NCI-H774 (cell line): Measurements from ENCODE around the gene BCL3.
"Not testable (repeated sequence)": the region's sequence is repeated elsewhere in the genome, so short reads cannot be mapped to it uniquely, and the experiment has no call there.

Experiments used
- DNase-seq: peaks from one replicate; lab custom pipeline; 2025; lab: John Stamatoyannopoulos, UW

BCL3 gene

DNA sequence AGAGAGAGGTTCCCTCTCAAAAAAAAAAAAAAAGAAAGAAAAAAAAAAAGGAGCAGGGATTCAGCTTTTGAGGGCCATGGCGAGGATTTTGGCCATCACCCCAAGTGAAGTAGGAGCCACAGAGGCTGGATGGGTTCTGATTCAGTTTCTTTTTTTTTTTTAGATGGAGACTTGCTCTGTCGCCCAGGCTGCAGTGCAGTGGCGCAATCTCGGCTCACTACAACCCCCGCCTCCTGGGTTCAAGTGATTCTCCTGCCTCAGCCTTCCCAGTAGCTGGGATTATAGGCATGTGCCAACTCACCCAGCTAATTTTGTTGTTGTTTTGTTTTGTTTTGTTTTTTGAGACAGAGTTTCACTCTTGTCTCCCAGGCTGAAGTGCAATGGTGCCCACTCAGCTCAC is 27.1 kb upstream of the BCL3 start:
- DNase-seq: not testable (repeated sequence)

GRCh38 chr19:44722131-44723121 is 26.1 kb upstream of the BCL3 start:
- no peak for DNase-seq

GRCh38 chr19:44723299-44723951 is 25.1 kb upstream of the BCL3 start:
- DNase-seq: no peak

GRCh38 chr19:44723952-44724319 is 24.6 kb upstream of the BCL3 start:
- peak; percentile 33 for DNase-seq

- no peak for DNase-seq
Measured at GRCh38 chr19:44725251-44725650, 23.3 kb upstream of the BCL3 start.

- no peak for DNase-seq
Measured at GRCh38 chr19:44725684-44726083, 22.8 kb upstream of the BCL3 start.

DNA sequence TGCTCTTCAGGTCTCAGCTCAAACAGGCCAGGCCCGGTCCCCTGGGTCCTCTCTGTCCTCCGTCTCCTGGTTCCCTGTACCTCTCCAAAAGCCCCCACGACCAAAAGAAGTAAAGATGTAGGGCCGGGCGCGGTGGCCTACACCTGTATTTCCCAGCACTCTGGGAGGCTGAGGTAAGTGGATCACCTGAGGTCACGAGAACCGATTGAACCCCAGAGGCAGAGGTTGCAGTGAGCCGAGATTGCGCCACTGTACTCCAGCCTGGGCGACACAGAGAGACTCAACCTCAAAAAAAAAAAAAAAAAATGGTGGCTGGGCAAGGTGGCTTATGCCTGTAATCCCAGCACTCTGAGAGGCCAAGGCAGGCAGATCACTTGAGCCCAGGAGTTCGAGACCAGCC is 22.0 kb upstream of the BCL3 start:
- no peak for DNase-seq

GRCh38 chr19:44728178-44728577 is 20.3 kb upstream of the BCL3 start:
- no peak for DNase-seq

DNA sequence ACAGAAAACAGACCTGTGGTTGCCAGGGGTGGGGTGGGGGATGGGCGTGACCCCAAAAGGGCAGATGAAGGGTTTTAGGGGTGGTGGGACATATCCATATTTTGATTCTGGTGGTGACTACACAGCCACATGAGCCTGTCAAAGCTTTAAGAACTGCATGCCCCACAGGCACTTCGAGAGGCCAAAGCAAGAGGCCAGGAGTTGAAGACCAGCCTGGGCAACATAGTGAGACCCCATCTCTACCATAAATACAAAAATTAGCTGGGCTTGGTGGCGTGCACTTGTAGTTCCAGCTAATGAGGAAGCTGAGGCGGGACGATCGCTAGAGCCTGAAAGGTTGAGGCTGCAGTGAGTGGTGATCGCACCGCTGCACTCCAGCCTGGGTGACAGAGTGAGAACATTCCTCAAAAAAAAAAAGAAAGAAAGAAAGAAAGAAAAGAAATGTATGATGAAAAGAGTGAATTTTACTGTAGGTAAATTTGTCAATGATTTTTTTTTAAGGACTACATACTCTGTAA is 18.9 kb upstream of the BCL3 start:
- no peak for DNase-seq

GRCh38 chr19:44731081-44731480 is 17.4 kb upstream of the BCL3 start:
- no peak for DNase-seq

GRCh38 chr19:44731622-44732021 is 16.9 kb upstream of the BCL3 start:
- DNase-seq: no peak

DNA sequence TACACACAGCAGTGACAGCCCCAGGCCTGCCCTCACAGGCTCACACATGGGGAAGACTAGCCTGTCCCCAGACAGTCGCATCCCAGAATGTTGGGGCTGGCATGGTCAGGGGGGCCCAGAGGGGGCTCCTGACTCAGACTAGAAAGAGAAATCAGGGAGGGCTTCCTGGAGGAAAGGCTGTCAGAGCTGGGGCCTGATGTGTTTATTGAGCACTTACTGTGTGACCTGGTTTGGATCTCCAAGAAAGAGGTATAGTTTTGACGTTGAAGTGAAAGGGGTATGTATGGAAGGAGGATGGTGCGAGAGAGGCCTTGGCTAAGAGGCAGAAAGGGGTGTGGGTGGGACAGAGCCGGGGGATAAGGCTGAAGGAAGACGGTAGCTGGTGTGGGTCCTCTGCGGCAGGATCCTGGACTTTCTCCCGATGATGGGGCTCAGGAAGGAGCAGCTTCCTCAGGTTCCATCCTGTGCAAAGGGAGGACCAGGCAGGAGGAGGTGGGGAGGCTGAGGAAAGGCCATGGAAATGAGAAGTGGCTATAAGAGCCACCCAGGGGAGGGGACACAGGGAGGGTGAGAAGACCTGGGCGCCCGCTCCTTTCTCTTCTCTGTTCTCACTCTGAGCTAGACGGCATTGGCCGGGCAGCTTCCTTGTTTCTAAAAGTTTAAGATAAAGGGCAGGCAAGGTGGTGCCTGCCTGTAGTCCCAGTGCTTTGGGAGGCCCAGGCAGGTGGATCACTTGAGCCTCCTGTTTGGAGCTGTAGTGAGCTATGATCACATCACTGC is 16.1 kb upstream of the BCL3 start:
- no peak for DNase-seq

GRCh38 chr19:44734357-44734756 is 14.2 kb upstream of the BCL3 start:
- no peak for DNase-seq

- no peak for DNase-seq
Measured at GRCh38 chr19:44735011-44735410, 13.5 kb upstream of the BCL3 start.

GRCh38 chr19:44737238-44738071 is 11.1 kb upstream of the BCL3 start:
- DNase-seq: no peak

DNA sequence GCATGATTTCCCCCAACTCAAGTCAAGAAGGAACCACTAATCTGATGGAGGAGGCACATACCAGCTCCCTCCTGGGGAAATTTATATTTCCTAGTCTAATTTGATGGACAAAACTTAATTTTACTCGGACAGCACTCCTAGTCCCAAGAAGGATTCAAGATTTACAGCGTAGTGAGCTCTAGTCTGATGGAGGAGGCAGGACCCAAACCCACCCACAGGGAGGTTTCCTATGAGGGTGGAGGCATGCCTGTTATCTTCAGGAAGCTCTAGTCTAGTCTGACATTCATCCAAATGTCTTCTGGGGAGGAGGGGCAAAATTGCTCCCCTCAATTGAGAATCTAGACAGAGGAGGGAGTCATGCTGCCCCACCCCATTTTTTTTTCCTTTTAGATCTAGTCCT is 10.4 kb upstream of the BCL3 start:
- no peak for DNase-seq

DNA sequence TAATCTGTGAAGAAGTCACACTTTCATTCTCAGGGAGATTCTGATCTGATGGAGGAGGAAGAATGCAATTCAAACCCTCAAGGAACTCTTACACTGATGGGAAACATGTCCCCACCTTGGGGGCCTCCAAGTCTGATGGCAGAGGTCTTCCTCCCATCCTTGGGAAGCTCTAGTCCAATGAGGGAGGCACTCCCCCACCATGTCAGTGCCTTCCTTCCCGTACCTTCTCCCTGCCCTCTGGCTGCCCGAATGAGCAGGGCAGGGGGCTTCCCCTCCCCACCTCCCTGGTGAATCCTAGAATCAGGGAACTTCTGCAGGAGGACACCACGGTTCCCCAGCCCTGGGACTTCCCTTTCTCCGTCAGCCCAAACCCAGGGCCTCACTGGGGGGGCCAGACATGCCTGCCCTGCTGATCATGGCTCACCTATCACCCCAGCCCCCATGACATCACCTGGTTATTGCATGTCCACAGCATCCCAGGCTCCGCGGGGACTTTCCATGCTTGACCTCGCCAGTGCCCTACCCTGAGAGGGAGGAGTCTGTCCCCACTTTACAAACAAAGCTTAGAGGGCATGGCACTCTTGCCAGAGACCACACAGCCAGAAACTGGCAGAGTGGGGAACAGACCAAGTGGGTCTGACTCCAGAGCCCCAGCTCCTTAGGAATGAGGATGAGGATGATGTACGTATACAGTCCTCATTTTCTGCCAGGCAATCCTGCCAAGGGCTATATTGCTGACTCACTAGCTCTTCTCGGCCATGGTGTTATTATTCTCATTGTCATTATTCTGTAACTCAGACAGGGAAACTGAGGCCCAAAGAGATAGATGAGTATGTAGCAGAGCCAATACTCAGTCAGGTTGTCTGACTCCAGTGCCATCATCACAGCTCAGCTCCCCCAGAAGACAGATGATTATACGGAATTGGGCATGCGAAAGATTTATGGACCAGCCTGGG is 9.6 kb upstream of the BCL3 start:
- DNase-seq: no peak

DNA sequence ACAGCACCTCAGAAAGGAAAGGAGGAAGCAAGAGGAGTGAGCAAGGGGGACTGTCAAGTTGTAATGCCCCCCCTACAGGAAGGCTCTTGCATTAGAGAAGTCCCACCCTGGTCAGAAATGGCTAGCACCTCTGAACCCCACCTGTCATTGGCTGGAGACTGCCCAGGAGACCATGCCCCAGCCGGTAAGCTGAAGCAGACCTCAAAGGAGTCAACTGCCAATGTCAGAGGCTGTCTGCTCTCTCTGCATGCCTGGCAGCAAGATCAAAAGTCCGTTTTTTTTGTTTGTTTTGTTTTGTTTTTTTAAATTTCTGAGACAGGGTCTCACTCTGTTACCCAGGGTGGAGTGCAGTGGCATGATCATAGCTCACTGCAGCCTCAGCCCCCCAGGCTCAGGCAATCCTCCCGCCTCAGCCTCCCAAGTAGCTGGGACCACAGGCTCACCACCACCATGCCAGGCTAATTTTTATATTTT is 8.1 kb upstream of the BCL3 start:
- no peak for DNase-seq

DNA sequence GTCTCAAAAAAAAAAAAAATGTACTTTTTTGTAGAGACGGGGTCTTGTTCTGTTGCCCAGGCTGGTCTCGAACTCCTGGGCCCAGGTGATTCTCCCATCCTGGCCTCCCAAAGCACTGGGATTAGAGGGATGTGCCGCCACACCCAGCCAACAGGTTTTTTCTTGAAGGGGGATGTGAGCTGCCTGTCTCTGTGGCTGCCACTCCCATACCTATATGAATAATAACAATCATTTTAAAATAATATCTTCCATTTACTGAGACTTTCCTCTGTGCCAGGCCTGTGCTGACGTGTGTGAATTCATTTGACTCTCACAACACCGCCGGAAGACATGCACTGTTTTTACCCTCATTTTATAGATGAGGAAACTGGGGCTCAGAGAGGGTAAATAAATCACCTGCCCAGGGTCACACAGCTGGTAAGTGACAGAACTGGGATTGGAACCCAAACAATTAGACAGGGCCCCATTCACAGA is 7.2 kb upstream of the BCL3 start:
- DNase-seq: no peak

DNA sequence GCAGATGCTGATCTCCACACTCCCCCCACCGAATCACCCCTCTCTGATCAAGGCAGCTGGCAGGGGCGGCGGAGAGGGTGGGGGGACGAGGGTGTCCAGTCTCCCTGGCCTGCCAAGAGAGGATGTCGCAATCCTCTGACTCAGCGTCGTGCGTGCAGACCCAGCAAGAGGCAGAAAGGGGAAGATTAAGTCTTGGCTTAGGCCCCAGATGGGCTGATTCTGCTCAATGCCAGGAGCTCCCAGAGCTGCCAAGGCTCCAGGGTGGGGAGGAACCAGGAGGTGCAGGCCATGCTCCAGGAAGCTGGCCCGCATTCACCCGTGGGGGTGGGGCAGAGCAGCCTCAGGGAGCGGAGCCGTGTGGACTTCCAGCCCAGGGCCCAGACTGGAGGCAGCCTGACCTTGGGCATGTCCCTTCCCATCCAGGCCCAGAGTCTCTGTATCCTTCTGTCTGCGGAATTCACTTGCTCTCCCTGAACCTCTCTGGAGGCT is 6.6 kb upstream of the BCL3 start:
- no peak for DNase-seq
